ENCODE data around the gene CFB.
"Not testable (repeated sequence)": the region's sequence is repeated elsewhere in the genome, so short reads cannot be mapped to it uniquely, and the experiment has no call there.

CFB gene

GRCh38 chr6:31971993-31972708 lies 26.3 kb downstream of the CFB start, which contains the start of gene DXO:
Gene DXO, minus strand, starts transcription at chr6:31972138. Its CDS starts 463 bp downstream, at chr6:31971675.
- peak; percentile 99 for DNase-seq

GRCh38 chr6:31972709-31973350 lies 26.9 kb downstream of the CFB start:
- DNase-seq, result no peak

GRCh38 chr6:31976065-31976464 lies 30.2 kb downstream of the CFB start:
- DNase-seq, result not testable (repeated sequence)

GRCh38 chr6:31977816-31978431 lies 32.0 kb downstream of the CFB start:
- no peak for DNase-seq

GRCh38 chr6:31978831-31979230 lies 32.9 kb downstream of the CFB start:
- DNase-seq, result no peak

- no peak for DNase-seq
Observed at GRCh38 chr6:31979238-31979898, 33.5 kb downstream of the CFB start.

- DNase-seq, result not testable (repeated sequence)
Observed at GRCh38 chr6:31980195-31980876, 34.4 kb downstream of the CFB start.

- not testable (repeated sequence) for DNase-seq
Observed at GRCh38 chr6:31980998-31981397, 35.1 kb downstream of the CFB start.

GRCh38 chr6:31981744-31982143 lies 35.8 kb downstream of the CFB start, which contains the start of gene C4A:
Gene C4A, plus strand, starts transcription at chr6:31982057. Its CDS starts 51 bp downstream, at chr6:31982108.
- DNase-seq, result not testable (repeated sequence)

- not testable (repeated sequence) for DNase-seq
Observed at GRCh38 chr6:31989363-31989762, 43.5 kb downstream of the CFB start.

GRCh38 chr6:31994421-31994820 lies 48.5 kb downstream of the CFB start:
- DNase-seq, result not testable (repeated sequence)

- DNase-seq, result not testable (repeated sequence)
Observed at GRCh38 chr6:31996385-31996784, 50.5 kb downstream of the CFB start.
